ENCODE measurements around the gene YY1. TPM values are rescaled to one million over a fixed set of nuclear protein-coding genes. Genes with fewer than 3 reads are reported as not detected.

YY1 gene
- total RNA-seq: 10 to 100 TPM; 40.2 to 61.7 (median 53.2) TPM

- Histone ChIP-seq H3K27me3 (no peaks in the 10 kb centered on the region), H3K4me1 (peaks cover 5% of the 10 kb centered on the region in 2 donors), H3K4me3 (peak within 1 kb of the TSS; percentile 83 to 99), H3K36me3 (no peaks in the 10 kb centered on the region), H3K9me3 (no peaks in the 10 kb centered on the region), H3K27ac (peak within 1 kb of the TSS; percentile 95 to 100)
- intact Hi-C loops (cut with DNase I; ENCODE audit: low total_unique reads): no loop called here
- DNase-seq: peak; percentile 98 to 99
- peak; percentile 75 to 91 for TF ChIP-seq POLR2A (IDR thresholded peaks at IDR 0.05)
- TF ChIP-seq, protein P1, sequence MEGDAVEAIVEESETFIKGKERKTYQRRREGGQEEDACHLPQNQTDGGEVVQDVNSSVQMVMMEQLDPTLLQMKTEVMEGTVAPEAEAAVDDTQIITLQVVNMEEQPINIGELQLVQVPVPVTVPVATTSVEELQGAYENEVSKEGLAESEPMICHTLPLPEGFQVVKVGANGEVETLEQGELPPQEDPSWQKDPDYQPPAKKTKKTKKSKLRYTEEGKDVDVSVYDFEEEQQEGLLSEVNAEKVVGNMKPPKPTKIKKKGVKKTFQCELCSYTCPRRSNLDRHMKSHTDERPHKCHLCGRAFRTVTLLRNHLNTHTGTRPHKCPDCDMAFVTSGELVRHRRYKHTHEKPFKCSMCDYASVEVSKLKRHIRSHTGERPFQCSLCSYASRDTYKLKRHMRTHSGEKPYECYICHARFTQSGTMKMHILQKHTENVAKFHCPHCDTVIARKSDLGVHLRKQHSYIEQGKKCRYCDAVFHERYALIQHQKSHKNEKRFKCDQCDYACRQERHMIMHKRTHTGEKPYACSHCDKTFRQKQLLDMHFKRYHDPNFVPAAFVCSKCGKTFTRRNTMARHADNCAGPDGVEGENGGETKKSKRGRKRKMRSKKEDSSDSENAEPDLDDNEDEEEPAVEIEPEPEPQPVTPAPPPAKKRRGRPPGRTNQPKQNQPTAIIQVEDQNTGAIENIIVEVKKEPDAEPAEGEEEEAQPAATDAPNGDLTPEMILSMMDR (IDR thresholded peaks at IDR 0.05): peak in 2 of 4 experiments; percentile 6 to 12
These were observed at the start of gene YY1 for GRCh38 chr14:100238419-100239210. Gene YY1 (plus strand): TSS chr14:100239144. CDS start chr14:100239245, 101 bp downstream.

GRCh38 chr14:100190126-100190525 is 48.8 kb upstream of the YY1 start:
- TF ChIP-seq, protein P1 (IDR thresholded peaks at IDR 0.05): no peak
- TF ChIP-seq POLR2A (IDR thresholded peaks at IDR 0.05): no peak

GRCh38 chr14:100191584-100192249 is 47.2 kb upstream of the YY1 start:
- DNase-seq: peak in 1 of 2 donors; percentile 37
- Histone ChIP-seq H3K36me3 (no peaks in the 10 kb centered on the region), H3K4me1 (no peaks in the 10 kb centered on the region), H3K27ac (peak overlapping the region; percentile 82 to 90), H3K4me3 (peak overlapping the region in 1 of 2 donors; percentile 36), H3K9me3 (no peaks in the 10 kb centered on the region), H3K27me3 (no peaks in the 10 kb centered on the region)
- TF ChIP-seq, protein P1 (IDR thresholded peaks at IDR 0.05): no peak
- TF ChIP-seq POLR2A (IDR thresholded peaks at IDR 0.05): no peak
- intact Hi-C loops (cut with DNase I; ENCODE audit: low total_unique reads): no loop called here

More at GRCh38 chr14:100190126-100190525, 48.8 kb upstream of the YY1 start:
- Histone ChIP-seq H3K27me3 (no peaks in the 10 kb centered on the region), H3K4me3 (no peak overlapping the region), H3K36me3 (no peaks in the 10 kb centered on the region), H3K9me3 (no peaks in the 10 kb centered on the region), H3K27ac (no peak overlapping the region), H3K4me1 (no peaks in the 10 kb centered on the region)
- DNase-seq: no peak
- intact Hi-C loops (cut with DNase I; ENCODE audit: low total_unique reads): no loop called here

DNA sequence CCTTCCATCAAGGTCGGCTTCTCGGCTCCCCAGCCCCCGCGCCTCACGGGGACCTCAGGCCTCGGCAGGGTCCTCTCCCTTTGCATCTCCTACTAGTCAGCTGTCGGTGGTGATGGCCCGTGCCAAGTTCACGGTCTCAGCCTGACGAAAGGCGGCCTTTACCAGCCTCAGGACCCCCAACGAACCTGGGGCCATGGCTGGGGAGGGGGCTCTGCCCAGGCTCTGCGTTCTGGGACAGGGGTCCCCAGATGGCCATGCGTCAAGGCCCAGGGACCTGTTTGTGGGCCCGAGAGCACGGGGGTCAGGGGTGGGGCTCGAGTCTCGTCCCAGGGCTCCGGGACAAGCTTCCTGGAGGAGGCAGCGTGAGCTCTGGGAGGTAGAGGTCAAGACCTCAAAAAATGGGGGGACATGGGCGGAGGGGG is 46.7 kb upstream of the YY1 start:
- DNase-seq: peak; percentile 44 to 45
- peak overlapping the region; percentile 82 to 90 for H3K27ac ChIP-seq
- intact Hi-C loops (cut with DNase I; ENCODE audit: low total_unique reads): no loop called here
- H3K27me3 ChIP-seq: no peaks in the 10 kb centered on the region
- H3K9me3 ChIP-seq: no peaks in the 10 kb centered on the region
- peak overlapping the region; percentile 34 to 36 for H3K4me3 ChIP-seq
- no peaks in the 10 kb centered on the region for H3K4me1 ChIP-seq
- no peaks in the 10 kb centered on the region for H3K36me3 ChIP-seq
- no peak for TF ChIP-seq POLR2A (IDR thresholded peaks at IDR 0.05)
- TF ChIP-seq, protein P1 (IDR thresholded peaks at IDR 0.05): no peak

Measured in uterus (tissue), 4 donors.